ENCODE data around the gene CDCA7. TPM values are rescaled to one million over a fixed set of nuclear protein-coding genes. Genes with fewer than 3 reads are reported as not detected.

The CDCA7 gene
- total RNA-seq, 1 donor from 2014 or later, result 13.0 TPM

- H3K27me3 Mint-ChIP-seq (ENCODE audit: unreplicated experiment), result peaks cover 1% of the 10 kb centered on the region
- no peak overlapping the region for H3K27ac Mint-ChIP-seq (ENCODE audit: unreplicated experiment)
- TF ChIP-seq, protein P1, sequence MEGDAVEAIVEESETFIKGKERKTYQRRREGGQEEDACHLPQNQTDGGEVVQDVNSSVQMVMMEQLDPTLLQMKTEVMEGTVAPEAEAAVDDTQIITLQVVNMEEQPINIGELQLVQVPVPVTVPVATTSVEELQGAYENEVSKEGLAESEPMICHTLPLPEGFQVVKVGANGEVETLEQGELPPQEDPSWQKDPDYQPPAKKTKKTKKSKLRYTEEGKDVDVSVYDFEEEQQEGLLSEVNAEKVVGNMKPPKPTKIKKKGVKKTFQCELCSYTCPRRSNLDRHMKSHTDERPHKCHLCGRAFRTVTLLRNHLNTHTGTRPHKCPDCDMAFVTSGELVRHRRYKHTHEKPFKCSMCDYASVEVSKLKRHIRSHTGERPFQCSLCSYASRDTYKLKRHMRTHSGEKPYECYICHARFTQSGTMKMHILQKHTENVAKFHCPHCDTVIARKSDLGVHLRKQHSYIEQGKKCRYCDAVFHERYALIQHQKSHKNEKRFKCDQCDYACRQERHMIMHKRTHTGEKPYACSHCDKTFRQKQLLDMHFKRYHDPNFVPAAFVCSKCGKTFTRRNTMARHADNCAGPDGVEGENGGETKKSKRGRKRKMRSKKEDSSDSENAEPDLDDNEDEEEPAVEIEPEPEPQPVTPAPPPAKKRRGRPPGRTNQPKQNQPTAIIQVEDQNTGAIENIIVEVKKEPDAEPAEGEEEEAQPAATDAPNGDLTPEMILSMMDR (IDR thresholded peaks at IDR 0.05; ENCODE audit: unreplicated experiment), result no peak
- H3K9me3 Mint-ChIP-seq (ENCODE audit: unreplicated experiment), result no peaks in the 10 kb centered on the region
- no peak overlapping the region for H3K4me3 Mint-ChIP-seq (ENCODE audit: unreplicated experiment)
- no peak for DNase-seq (ENCODE audit: low spot score)
- peaks cover 11% of the 10 kb centered on the region for H3K4me1 Mint-ChIP-seq (ENCODE audit: unreplicated experiment)
- no peaks in the 10 kb centered on the region for H3K36me3 Mint-ChIP-seq (ENCODE audit: low read depth, unreplicated experiment)
Measured at GRCh38 chr2:173358616-173359015, 3.9 kb downstream of the CDCA7 start.

DNA sequence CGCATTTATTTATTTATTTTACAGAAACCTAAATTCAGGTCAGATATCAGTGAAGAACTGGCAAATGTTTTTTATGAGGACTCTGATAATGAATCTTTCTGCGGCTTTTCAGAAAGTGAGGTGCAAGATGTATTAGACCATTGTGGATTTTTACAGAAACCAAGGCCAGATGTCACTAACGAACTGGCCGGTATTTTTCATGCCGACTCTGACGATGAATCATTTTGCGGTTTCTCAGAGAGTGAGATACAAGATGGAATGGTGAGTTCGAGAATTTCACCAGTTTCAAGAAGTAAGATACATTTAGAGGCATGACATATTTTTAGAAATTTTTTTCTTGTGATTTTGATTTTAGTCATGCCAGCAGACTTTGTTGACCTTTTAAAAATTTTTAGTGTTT is 4.6 kb downstream of the CDCA7 start:
- Mint-ChIP-seq H3K27ac (ENCODE audit: unreplicated experiment) (no peak overlapping the region), H3K36me3 (ENCODE audit: low read depth, unreplicated experiment) (no peaks in the 10 kb centered on the region), H3K9me3 (ENCODE audit: unreplicated experiment) (no peaks in the 10 kb centered on the region), H3K4me1 (ENCODE audit: unreplicated experiment) (peaks cover 7% of the 10 kb centered on the region), H3K27me3 (ENCODE audit: unreplicated experiment) (no peaks in the 10 kb centered on the region), H3K4me3 (ENCODE audit: unreplicated experiment) (no peak overlapping the region)
- no peak for DNase-seq (ENCODE audit: low spot score)
- TF ChIP-seq, protein P1 (IDR thresholded peaks at IDR 0.05; ENCODE audit: unreplicated experiment), result no peak

DNA sequence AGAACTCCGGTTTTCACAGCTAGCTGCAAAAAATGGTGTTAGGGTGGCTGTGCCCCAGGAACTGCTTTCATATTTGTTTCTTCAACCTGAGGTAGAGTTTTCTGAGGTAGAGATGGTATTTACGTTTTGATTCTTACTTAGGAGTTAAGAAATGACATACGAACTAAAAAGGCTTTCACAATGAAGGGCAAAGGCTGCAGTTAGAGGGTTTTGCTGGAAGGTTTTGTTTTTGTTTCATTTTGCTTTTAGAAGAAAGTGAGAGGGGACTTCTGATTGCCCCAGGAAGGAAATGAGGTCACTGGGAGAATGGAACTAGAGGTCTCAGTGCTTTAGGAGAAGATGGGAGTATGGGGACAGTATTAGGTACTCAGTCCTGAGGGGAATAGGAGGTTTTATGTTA is 15.5 kb downstream of the CDCA7 start:
- no peaks in the 10 kb centered on the region for H3K27me3 Mint-ChIP-seq (ENCODE audit: unreplicated experiment)
- peaks cover 3% of the 10 kb centered on the region for H3K36me3 Mint-ChIP-seq (ENCODE audit: low read depth, unreplicated experiment)
- no peak for DNase-seq (ENCODE audit: low spot score)
- peaks cover 11% of the 10 kb centered on the region for H3K4me1 Mint-ChIP-seq (ENCODE audit: unreplicated experiment)
- H3K4me3 Mint-ChIP-seq (ENCODE audit: unreplicated experiment), result no peak overlapping the region
- no peak overlapping the region for H3K27ac Mint-ChIP-seq (ENCODE audit: unreplicated experiment)
- H3K9me3 Mint-ChIP-seq (ENCODE audit: unreplicated experiment), result no peaks in the 10 kb centered on the region
- TF ChIP-seq, protein P1 (IDR thresholded peaks at IDR 0.05; ENCODE audit: unreplicated experiment), result no peak

- no peaks in the 10 kb centered on the region for H3K9me3 Mint-ChIP-seq (ENCODE audit: unreplicated experiment)
- H3K4me1 Mint-ChIP-seq (ENCODE audit: unreplicated experiment), result peaks cover 11% of the 10 kb centered on the region
- no peaks in the 10 kb centered on the region for H3K36me3 Mint-ChIP-seq (ENCODE audit: low read depth, unreplicated experiment)
- no peak overlapping the region for H3K27ac Mint-ChIP-seq (ENCODE audit: unreplicated experiment)
- no peak overlapping the region for H3K4me3 Mint-ChIP-seq (ENCODE audit: unreplicated experiment)
- DNase-seq (ENCODE audit: low spot score), result no peak
- TF ChIP-seq, protein P1 (IDR thresholded peaks at IDR 0.05; ENCODE audit: unreplicated experiment), result no peak
- H3K27me3 Mint-ChIP-seq (ENCODE audit: unreplicated experiment), result no peaks in the 10 kb centered on the region
Measured at GRCh38 chr2:173371023-173371422, 16.4 kb downstream of the CDCA7 start.

DNA sequence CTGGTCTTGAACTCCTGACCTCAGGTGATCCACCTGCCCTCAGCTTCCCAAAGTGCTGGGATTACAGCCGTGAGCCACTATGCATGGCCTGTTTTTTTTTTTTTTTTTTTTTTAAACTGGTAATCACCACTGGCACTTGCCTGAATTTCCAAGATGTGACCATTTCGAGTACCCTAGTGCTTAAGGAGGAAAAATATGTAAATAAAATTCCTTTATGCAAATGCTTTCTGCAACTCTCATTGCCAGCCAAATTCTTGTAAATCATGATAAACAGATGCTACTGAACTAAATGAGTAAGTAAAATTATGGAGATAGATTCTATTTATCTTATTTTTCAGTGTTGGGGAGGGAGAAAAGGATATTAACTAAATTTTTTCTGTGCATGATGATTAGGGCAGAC is 18.6 kb downstream of the CDCA7 start:
- no peaks in the 10 kb centered on the region for H3K27me3 Mint-ChIP-seq (ENCODE audit: unreplicated experiment)
- H3K4me1 Mint-ChIP-seq (ENCODE audit: unreplicated experiment), result peaks cover 11% of the 10 kb centered on the region
- H3K36me3 Mint-ChIP-seq (ENCODE audit: low read depth, unreplicated experiment), result no peaks in the 10 kb centered on the region
- H3K4me3 Mint-ChIP-seq (ENCODE audit: unreplicated experiment), result no peak overlapping the region
- TF ChIP-seq, protein P1 (IDR thresholded peaks at IDR 0.05; ENCODE audit: unreplicated experiment), result no peak
- DNase-seq (ENCODE audit: low spot score), result no peak
- no peaks in the 10 kb centered on the region for H3K9me3 Mint-ChIP-seq (ENCODE audit: unreplicated experiment)
- H3K27ac Mint-ChIP-seq (ENCODE audit: unreplicated experiment), result no peak overlapping the region

Data from endothelial cell (in vitro differentiated cells).